Right lobe of liver (tissue), 6 donors: ENCODE data around the gene RFX4. TPM values are rescaled to one million over a fixed set of nuclear protein-coding genes. Genes with fewer than 3 reads are reported as not detected.
"Not testable (repeated sequence)": the region's sequence is repeated elsewhere in the genome, so short reads cannot be mapped to it uniquely, and the experiment has no call there.

ENCODE experiments used
- ATAC-seq, 4 donors: fragments of 200-7000 bp; cut with Tn5 transposase; one replicate each; pipeline ENCODE4 v1.9.1; 2020; ENCODE audit warnings: mild to moderate bottlenecking in 4 of 4, moderate library complexity in 4 of 4
- DNase-seq, 3 donors: peaks; one replicate each; pipeline ENCODE4 v3.0.0-alpha.2; 2020
- H3K27ac ChIP-seq, 3 donors: fragments of 200-600 bp; one replicate each; pipeline ENCODE4 v1.8.0; 2022
- H3K27me3 ChIP-seq, 2 donors: fragments of 200-600 bp; one replicate each; pipeline ENCODE4 v1.8.0; 2022
- H3K36me3 ChIP-seq, 4 donors: fragments of 200-600 bp; sonication (generic) in 1 of 4; one replicate each; pipeline versions ENCODE4 v1.5.1 to v1.8.0; 2017 to 2022; ENCODE audit warnings: control low read depth in 1 of 4
- H3K4me1 ChIP-seq, 4 donors: fragments of 200-600 bp; sonication (generic) in 1 of 4; one replicate each; pipeline versions ENCODE4 v1.5.1 to v1.8.0; 2017 to 2022; ENCODE audit warnings: control low read depth in 1 of 4
- H3K4me3 ChIP-seq, 3 donors: fragments of 200-600 bp; one replicate each; pipeline ENCODE4 v1.8.0; 2022
- H3K9me3 ChIP-seq, 4 donors: fragments of 200-600 bp; sonication (generic) in 1 of 4; one replicate each; pipeline versions ENCODE4 v1.5.1 to v1.8.0; 2017 to 2022; ENCODE audit warnings: control low read depth in 1 of 4
- CTCF ChIP-seq, 4 donors: fragments of 200-600 bp in 3 of 4; fragments of 450-650 bp in 1 of 4; IDR thresholded peaks; one replicate each; pipeline versions ENCODE4 v1.5.1 to v1.8.0; 2016 to 2022; ENCODE audit warnings: antibody characterized with exemption in 4 of 4, mild to moderate bottlenecking in 2 of 4
- POLR2A ChIP-seq: fragments of 450-650 bp; IDR thresholded peaks from one replicate; pipeline ENCODE4 v1.6.1; 2017; ENCODE audit warnings: antibody characterized with exemption, mild to moderate bottlenecking
- WGBS: methylation state at CpG from one replicate; pipeline ENCODE4 v1.1.6; 2018; ENCODE audit warnings: low coverage, low lambda C conversion rate; ENCODE audit not compliant: insufficient coverage; ENCODE audit errors: missing lambda C conversion rate; 5-methylcytosine and 5-hydroxymethylcytosine counted together
- intact Hi-C, 2 donors: fragments of 100-400 bp; cut with DNase I; formaldehyde crosslinking; loops; one replicate each; pipeline versions ENCODE4 v1.11.2 to v1.14.1; 2022
- total RNA-seq, 6 experiments: library from RNA; depleted of rRNA in 2 of 6; stranded (reverse); fragments of >200 nt in 2 of 6; fragmentation: NEBNext Ultra II Directional in 3 of 6; extraction: Animal tissue kit (Norgen Biotek cat#: 25700) in 3 of 6; gene quantifications; one replicate each; pipeline versions ENCODE4 v1.1.0 to v1.2.4, GENCODE V29; 2016 to 2023
- donor health status: DM: no; HTN: yes; CAD: no.
- donor health status: DM: no; HTN: no; CAD: no.
- donor health status: DM: no; HTN: no; CAD: no.
- donor health status: DM: no; HTN: yes; CAD: no.
- donor health status: DM: no; HTN: yes; CAD: no.

The RFX4 gene
- total RNA-seq, 6 experiments from 2014 or later, result not detected

GRCh38 chr12:106687672-106688071, 104.9 kb downstream of the RFX4 start:
- H3K36me3 ChIP-seq, result no peaks in the 10 kb centered on the region
- H3K27ac ChIP-seq, result no peak overlapping the region
- no peaks in the 10 kb centered on the region for H3K9me3 ChIP-seq
- H3K27me3 ChIP-seq, result no peaks in the 10 kb centered on the region
- H3K4me1 ChIP-seq, result no peaks in the 10 kb centered on the region
- intact Hi-C loops, result no loop called here
- H3K4me3 ChIP-seq, result no peak overlapping the region
- DNase-seq, result no peak
- TF ChIP-seq POLR2A, result no peak
- TF ChIP-seq CTCF (IDR thresholded peaks at IDR 0.05), result no peak
- ATAC-seq, result no peak

- DNase-seq (no peak), ATAC-seq (no peak)
- Histone ChIP-seq H3K9me3 (no peaks in the 10 kb centered on the region), H3K27ac (no peak overlapping the region), H3K4me3 (no peak overlapping the region), H3K36me3 (no peaks in the 10 kb centered on the region), H3K4me1 (no peaks in the 10 kb centered on the region), H3K27me3 (no peaks in the 10 kb centered on the region)
- WGBS, result 52% methylated on average over 3 of the region's 3 CpGs
- intact Hi-C loops, result no loop called here
- no peak for TF ChIP-seq CTCF (IDR thresholded peaks at IDR 0.05)
These were observed 107.9 kb downstream of the RFX4 start for GRCh38 chr12:106690569-106691305.

- H3K9me3 ChIP-seq, DNase-seq, H3K4me3 ChIP-seq, H3K4me1 ChIP-seq, H3K36me3 ChIP-seq, H3K27ac ChIP-seq, intact Hi-C loops, ATAC-seq, H3K27me3 ChIP-seq: not testable (repeated sequence)
- 72% methylated on average over 6 of the region's 6 CpGs for WGBS
These were observed 109.2 kb downstream of the RFX4 start for GRCh38 chr12:106692033-106692432.

GRCh38 chr12:106692896-106693820, 110.4 kb downstream of the RFX4 start:
- no peak overlapping the region for H3K4me3 ChIP-seq
- WGBS, result 77% methylated on average over 6 of the region's 6 CpGs

More at GRCh38 chr12:106692896-106693820, 110.4 kb downstream of the RFX4 start:
- TF ChIP-seq CTCF (IDR thresholded peaks at IDR 0.05) (no peak), POLR2A (no peak)
- DNase-seq, result no peak
- Histone ChIP-seq H3K9me3 (no peaks in the 10 kb centered on the region), H3K27ac (no peak overlapping the region), H3K4me1 (no peaks in the 10 kb centered on the region), H3K36me3 (no peaks in the 10 kb centered on the region), H3K27me3 (no peaks in the 10 kb centered on the region)
- intact Hi-C loops, result no loop called here
- ATAC-seq, result no peak
